Liver (tissue), 3 donors: ENCODE results near the gene BRCA1.

ENCODE experiments used
- ATF3 ChIP-seq: IDR thresholded peaks from 2 replicates; pipeline ENCODE4 v1.6.1; 2016; ENCODE audit warnings: antibody characterized with exemption
- GABPA ChIP-seq, 2 donors: IDR thresholded peaks in 1 of 2; conservative IDR thresholded peaks in 1 of 2; 2 replicates each; pipeline ENCODE4 v1.6.1; 2016; ENCODE audit warnings: antibody characterized with exemption in 2 of 2, mild to moderate bottlenecking in 1 of 2, moderate library complexity in 1 of 2
- JUND ChIP-seq, 2 donors: IDR thresholded peaks; 2 replicates each; pipeline ENCODE4 v1.6.1; 2016; ENCODE audit warnings: antibody characterized with exemption in 2 of 2
- SP1 ChIP-seq: IDR thresholded peaks from 2 replicates; pipeline ENCODE4 v1.6.1; 2018; ENCODE audit warnings: antibody characterized with exemption, mild to moderate bottlenecking
- TAF1 ChIP-seq: conservative IDR thresholded peaks from 2 replicates; pipeline ENCODE4 v1.6.1; 2016; ENCODE audit warnings: antibody characterized with exemption, mild to moderate bottlenecking
- YY1 ChIP-seq: IDR thresholded peaks from 2 replicates; pipeline ENCODE4 v1.6.1; 2016; ENCODE audit warnings: antibody characterized with exemption, mild to moderate bottlenecking
- TF ChIP-seq, protein P1 (sequence below): fragments of 150-350 bp; IDR thresholded peaks from 2 replicates; pipeline ENCODE4 v1.5.1; 2017; ENCODE audit warnings: improper control_type of control experiment, low read depth, low read length; ENCODE audit not compliant: missing input control
- donor health status: healthy.
- donor health status: healthy.

DNA sequence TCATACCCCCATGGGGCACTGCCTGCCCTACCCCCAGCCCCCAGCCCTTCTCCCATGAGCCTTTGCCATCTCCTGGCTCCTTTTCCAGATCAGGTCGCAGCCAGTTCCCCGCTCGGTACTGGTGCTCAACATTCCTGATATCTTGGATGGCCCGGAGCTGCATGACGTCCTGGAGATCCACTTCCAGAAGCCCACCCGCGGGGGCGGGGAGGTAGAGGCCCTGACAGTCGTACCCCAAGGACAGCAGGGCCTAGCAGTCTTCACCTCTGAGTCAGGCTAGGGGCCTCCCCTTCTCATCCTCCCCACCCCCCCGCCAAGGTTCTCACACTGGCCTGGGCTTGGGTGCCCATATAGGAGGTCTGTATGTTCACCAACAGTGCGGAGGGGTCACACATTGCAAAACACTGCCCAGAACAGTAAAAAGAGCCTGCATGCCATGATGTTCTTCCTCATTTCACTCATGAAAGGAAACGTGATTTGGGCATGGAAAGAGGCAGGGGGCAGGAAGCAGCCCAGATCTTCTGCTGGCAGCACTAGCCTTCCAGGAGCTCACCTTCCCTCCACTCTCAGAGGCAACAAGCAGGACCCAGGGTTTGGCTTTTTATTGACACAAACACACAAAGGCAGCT lies 111.0 kb downstream of the BRCA1 start:
- no peak for TF ChIP-seq YY1
- no peak for TF ChIP-seq TAF1
- TF ChIP-seq, protein P1, sequence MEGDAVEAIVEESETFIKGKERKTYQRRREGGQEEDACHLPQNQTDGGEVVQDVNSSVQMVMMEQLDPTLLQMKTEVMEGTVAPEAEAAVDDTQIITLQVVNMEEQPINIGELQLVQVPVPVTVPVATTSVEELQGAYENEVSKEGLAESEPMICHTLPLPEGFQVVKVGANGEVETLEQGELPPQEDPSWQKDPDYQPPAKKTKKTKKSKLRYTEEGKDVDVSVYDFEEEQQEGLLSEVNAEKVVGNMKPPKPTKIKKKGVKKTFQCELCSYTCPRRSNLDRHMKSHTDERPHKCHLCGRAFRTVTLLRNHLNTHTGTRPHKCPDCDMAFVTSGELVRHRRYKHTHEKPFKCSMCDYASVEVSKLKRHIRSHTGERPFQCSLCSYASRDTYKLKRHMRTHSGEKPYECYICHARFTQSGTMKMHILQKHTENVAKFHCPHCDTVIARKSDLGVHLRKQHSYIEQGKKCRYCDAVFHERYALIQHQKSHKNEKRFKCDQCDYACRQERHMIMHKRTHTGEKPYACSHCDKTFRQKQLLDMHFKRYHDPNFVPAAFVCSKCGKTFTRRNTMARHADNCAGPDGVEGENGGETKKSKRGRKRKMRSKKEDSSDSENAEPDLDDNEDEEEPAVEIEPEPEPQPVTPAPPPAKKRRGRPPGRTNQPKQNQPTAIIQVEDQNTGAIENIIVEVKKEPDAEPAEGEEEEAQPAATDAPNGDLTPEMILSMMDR, result no peak
- no peak for TF ChIP-seq GABPA (IDR thresholded peaks at IDR 0.05 in 1 of 2, conservative IDR thresholded peaks at IDR 0.05 in 1 of 2)
- no peak for TF ChIP-seq SP1
- no peak for TF ChIP-seq ATF3
- TF ChIP-seq JUND (IDR thresholded peaks at IDR 0.05), result no peak
